KOPT-K1 (cell line): ENCODE data around the gene SERAC1.

Experiments
- H3K27ac ChIP-seq: fragments of 200-600 bp; sonication (generic); 2 replicates; pipeline ENCODE4 v1.5.1; 2016; ENCODE audit warnings: antibody characterized with exemption, mild to moderate bottlenecking, low read depth, low read length; ENCODE audit not compliant: poor library complexity, severe bottlenecking
- H3K36me3 ChIP-seq: fragments of 200-600 bp; sonication (generic); 2 replicates; pipeline ENCODE4 v1.5.1; 2017; ENCODE audit warnings: antibody characterized with exemption, mild to moderate bottlenecking, low read length, moderate library complexity; ENCODE audit not compliant: insufficient read depth
- H3K9me3 ChIP-seq: fragments of 200-600 bp; sonication (generic); 2 replicates; pipeline ENCODE4 v1.5.1; 2017; ENCODE audit warnings: antibody characterized with exemption, low read length, mild to moderate bottlenecking; ENCODE audit not compliant: insufficient read depth, poor library complexity, severe bottlenecking

SERAC1 gene

GRCh38 chr6:158118886-158119285 lies 49.2 kb downstream of the SERAC1 start:
- Histone ChIP-seq H3K9me3 (no peaks in the 10 kb centered on the region), H3K36me3 (peaks cover 11% of the 10 kb centered on the region; the same call in 1 of the 2 replicates), H3K27ac (no peak overlapping the region)

- no peaks in the 10 kb centered on the region for H3K9me3 ChIP-seq
- H3K36me3 ChIP-seq: peaks cover 23% of the 10 kb centered on the region
- no peak overlapping the region for H3K27ac ChIP-seq
Observed at GRCh38 chr6:158115508-158115907, 52.6 kb downstream of the SERAC1 start.

GRCh38 chr6:158115102-158115501 lies 53.0 kb downstream of the SERAC1 start:
- H3K27ac ChIP-seq: no peak overlapping the region
- peaks cover 25% of the 10 kb centered on the region for H3K36me3 ChIP-seq
- H3K9me3 ChIP-seq: no peaks in the 10 kb centered on the region

GRCh38 chr6:158113802-158114201 lies 54.3 kb downstream of the SERAC1 start:
- Histone ChIP-seq H3K36me3 (peaks cover 37% of the 10 kb centered on the region), H3K9me3 (no peaks in the 10 kb centered on the region), H3K27ac (no peak overlapping the region)

- Histone ChIP-seq H3K27ac (no peak overlapping the region), H3K9me3 (no peaks in the 10 kb centered on the region), H3K36me3 (peaks cover 38% of the 10 kb centered on the region)
Observed at GRCh38 chr6:158111987-158112386, 56.1 kb downstream of the SERAC1 start.

GRCh38 chr6:158110986-158111385 lies 57.1 kb downstream of the SERAC1 start:
- H3K36me3 ChIP-seq: peaks cover 38% of the 10 kb centered on the region
- H3K9me3 ChIP-seq: no peaks in the 10 kb centered on the region
- H3K27ac ChIP-seq: no peak overlapping the region

GRCh38 chr6:158109748-158110147 lies 58.3 kb downstream of the SERAC1 start:
- H3K27ac ChIP-seq: no peak overlapping the region
- peaks cover 27% of the 10 kb centered on the region for H3K36me3 ChIP-seq
- H3K9me3 ChIP-seq: no peaks in the 10 kb centered on the region

GRCh38 chr6:158104696-158105095 lies 63.4 kb downstream of the SERAC1 start:
- no peak overlapping the region for H3K27ac ChIP-seq
- H3K9me3 ChIP-seq: no peaks in the 10 kb centered on the region
- peaks cover 10% of the 10 kb centered on the region for H3K36me3 ChIP-seq

GRCh38 chr6:158103228-158103627 lies 64.8 kb downstream of the SERAC1 start:
- peaks cover 9% of the 10 kb centered on the region; the same call in 1 of the 2 replicates for H3K36me3 ChIP-seq
- no peak overlapping the region for H3K27ac ChIP-seq
- H3K9me3 ChIP-seq: no peaks in the 10 kb centered on the region

GRCh38 chr6:158095671-158096070 lies 72.4 kb downstream of the SERAC1 start:
- no peaks in the 10 kb centered on the region for H3K9me3 ChIP-seq
- no peak overlapping the region for H3K27ac ChIP-seq
- H3K36me3 ChIP-seq: peaks cover 81% of the 10 kb centered on the region

- H3K9me3 ChIP-seq: no peaks in the 10 kb centered on the region
- peaks cover 88% of the 10 kb centered on the region for H3K36me3 ChIP-seq
- H3K27ac ChIP-seq: no peak overlapping the region
Observed at GRCh38 chr6:158095031-158095430, 73.0 kb downstream of the SERAC1 start.

GRCh38 chr6:158092806-158093205 lies 75.3 kb downstream of the SERAC1 start:
- Histone ChIP-seq H3K27ac (no peak overlapping the region), H3K36me3 (peaks cover 94% of the 10 kb centered on the region), H3K9me3 (no peaks in the 10 kb centered on the region)

GRCh38 chr6:158087224-158087867 lies 80.7 kb downstream of the SERAC1 start:
- H3K36me3 ChIP-seq: peaks cover 77% of the 10 kb centered on the region
- H3K27ac ChIP-seq: peak overlapping the region; percentile 97
- no peaks in the 10 kb centered on the region for H3K9me3 ChIP-seq

GRCh38 chr6:158086504-158087223 lies 81.4 kb downstream of the SERAC1 start:
- Histone ChIP-seq H3K36me3 (peaks cover 74% of the 10 kb centered on the region), H3K9me3 (no peaks in the 10 kb centered on the region), H3K27ac (peak overlapping the region; percentile 97)

GRCh38 chr6:158086054-158086503 lies 82.0 kb downstream of the SERAC1 start:
- Histone ChIP-seq H3K36me3 (peaks cover 76% of the 10 kb centered on the region), H3K27ac (peak overlapping the region; percentile 97), H3K9me3 (no peaks in the 10 kb centered on the region)
